ENCODE measurements around the gene PRODH2. TPM values are rescaled to one million over a fixed set of nuclear protein-coding genes. Genes with fewer than 3 reads are reported as not detected.
A peak's percentile ranks its signal among the peaks of the same experiment; 100 is the strongest.

The PRODH2 gene
- polyA plus RNA-seq, 6 donors from 2014 or later, result not detected

GRCh38 chr19:35753634-35754369 is 58.8 kb downstream of the PRODH2 start:
- Mint-ChIP-seq H3K36me3 (peaks cover 0 to 25% of the 10 kb centered on the region in 2 donors), H3K27ac (no peak overlapping the region), H3K4me3 (peak overlapping the region in 2 of 8 donors; percentile 23 to 49), H3K4me1 (peaks cover 35 to 42% (median 39%) of the 10 kb centered on the region in 3 donors), H3K27me3 (peaks cover 9 to 30% (median 25%) of the 10 kb centered on the region in 3 donors), H3K9me3 (peaks cover 0 to 1% (median 0%) of the 10 kb centered on the region in 7 donors)
- DNase-seq, result no peak
- no peak for ATAC-seq (ENCODE audit: low read depth in 2 of 2)

- Mint-ChIP-seq H3K4me3 (peak overlapping the region in 1 of 8 donors; percentile 49), H3K36me3 (peaks cover 0 to 25% of the 10 kb centered on the region in 2 donors), H3K27me3 (peaks cover 9 to 30% (median 25%) of the 10 kb centered on the region in 3 donors), H3K4me1 (peaks cover 41 to 44% (median 43%) of the 10 kb centered on the region in 3 donors), H3K27ac (no peak overlapping the region), H3K9me3 (peaks cover 0 to 1% (median 0%) of the 10 kb centered on the region in 7 donors)
- DNase-seq (no peak), ATAC-seq (ENCODE audit: low read depth in 2 of 2) (no peak)
Measured at GRCh38 chr19:35752746-35753350, 59.8 kb downstream of the PRODH2 start.

GRCh38 chr19:35751839-35752745 is 60.6 kb downstream of the PRODH2 start:
- DNase-seq (no peak), ATAC-seq (ENCODE audit: low read depth in 2 of 2) (no peak)
- no peak overlapping the region for H3K27ac Mint-ChIP-seq
- no peak overlapping the region for H3K4me3 Mint-ChIP-seq
- peaks cover 37 to 42% (median 39%) of the 10 kb centered on the region in 3 donors for H3K4me1 Mint-ChIP-seq
- peaks cover 9 to 29% (median 25%) of the 10 kb centered on the region in 3 donors for H3K27me3 Mint-ChIP-seq
- H3K36me3 Mint-ChIP-seq, result peaks cover 0 to 25% of the 10 kb centered on the region in 2 donors
- peaks cover 0 to 1% (median 0%) of the 10 kb centered on the region in 7 donors for H3K9me3 Mint-ChIP-seq

DNA sequence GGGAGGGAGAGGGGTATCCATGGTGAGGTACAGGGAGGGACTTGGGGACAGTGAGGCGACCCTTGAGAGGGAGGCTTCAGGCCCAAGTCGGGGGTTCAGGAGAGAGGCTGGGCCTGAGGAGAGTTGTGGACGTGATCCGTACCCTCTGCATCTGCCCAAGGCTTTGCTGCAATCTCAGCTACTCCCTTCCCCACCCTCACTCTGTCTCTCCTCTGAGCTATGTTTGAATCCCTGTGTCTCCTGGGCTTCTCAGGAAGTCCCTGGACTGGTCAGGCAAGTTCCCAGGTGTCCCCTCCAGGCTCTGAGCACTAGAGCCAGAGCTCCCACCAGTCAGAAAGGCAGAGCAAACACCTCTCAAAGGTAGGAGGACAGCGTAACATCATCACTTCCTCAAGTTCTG is 62.5 kb downstream of the PRODH2 start:
- ATAC-seq (ENCODE audit: low read depth in 2 of 2), result no peak
- H3K9me3 Mint-ChIP-seq, result peaks cover 0 to 3% (median 0%) of the 10 kb centered on the region in 7 donors
- H3K4me3 Mint-ChIP-seq, result peak overlapping the region in 7 of 8 donors; percentile 9 to 88 (median 42)
- H3K36me3 Mint-ChIP-seq, result peaks cover 0 to 23% of the 10 kb centered on the region in 2 donors
- peak overlapping the region in 4 of 6 donors; percentile 33 to 73 (median 50) for H3K27ac Mint-ChIP-seq
- DNase-seq, result no peak
- H3K27me3 Mint-ChIP-seq, result peaks cover 4 to 14% (median 13%) of the 10 kb centered on the region in 3 donors
- peaks cover 38 to 45% (median 41%) of the 10 kb centered on the region in 3 donors for H3K4me1 Mint-ChIP-seq

Other genes with a start within 250 kb of the PRODH2 start
- gene ATP4A, start 249.2 kb downstream of the PRODH2 start, polyA plus RNA-seq (ENCODE audit: low read depth in 6 of 6), result not detected
- not detected for gene PMIS2, start 226.7 kb downstream of the PRODH2 start, polyA plus RNA-seq (ENCODE audit: low read depth in 6 of 6)
- 1 to 10 TPM; 6.7 to 9.8 (median 8.6) TPM for gene HAUS5, start 200.1 kb downstream of the PRODH2 start, polyA plus RNA-seq (ENCODE audit: low read depth in 6 of 6)
- 10 to 100 TPM; 30.6 to 71.1 (median 50.9) TPM for gene RBM42, start 183.8 kb downstream of the PRODH2 start, polyA plus RNA-seq (ENCODE audit: low read depth in 6 of 6)
- gene ETV2, start 171.1 kb downstream of the PRODH2 start, polyA plus RNA-seq (ENCODE audit: low read depth in 6 of 6), result under 1 TPM in 1 of 6 donors, not detected in 5; 0.61 TPM
- gene COX6B1, start 164.5 kb downstream of the PRODH2 start, polyA plus RNA-seq (ENCODE audit: low read depth in 6 of 6), result 100 to 1,000 TPM; 623 to 732 (median 678) TPM
- gene UPK1A, start 146.3 kb downstream of the PRODH2 start, polyA plus RNA-seq (ENCODE audit: low read depth in 6 of 6), result not detected
- 1 to 10 TPM in 1 of 6 donors, under 1 TPM in 4, not detected in 1; 0.21 to 1.3 (median 0.70) TPM for gene ZBTB32, start 108.3 kb downstream of the PRODH2 start, polyA plus RNA-seq (ENCODE audit: low read depth in 6 of 6)
- 1 to 10 TPM in 2 of 6 donors, under 1 TPM in 4; 0.35 to 2.2 (median 0.76) TPM for gene KMT2B, start 94.8 kb downstream of the PRODH2 start, polyA plus RNA-seq (ENCODE audit: low read depth in 6 of 6)
- gene IGFLR1, start 70.4 kb downstream of the PRODH2 start, polyA plus RNA-seq (ENCODE audit: low read depth in 6 of 6), result 100 to 1,000 TPM; 114 to 195 (median 134) TPM
- gene U2AF1L4, start 67.4 kb downstream of the PRODH2 start, polyA plus RNA-seq (ENCODE audit: low read depth in 6 of 6), result 10 to 100 TPM; 26.1 to 41.0 (median 32.5) TPM
- 100 to 1,000 TPM in 2 of 6 donors, 10 to 100 TPM in 4; 82.4 to 105 (median 94.3) TPM for gene PSENEN, start 67.2 kb downstream of the PRODH2 start, polyA plus RNA-seq (ENCODE audit: low read depth in 6 of 6)
- 10 to 100 TPM in 3 of 6 donors, 1 to 10 TPM in 3; 8.1 to 17.9 (median 11.1) TPM for gene LIN37, start 64.3 kb downstream of the PRODH2 start, polyA plus RNA-seq (ENCODE audit: low read depth in 6 of 6)
- gene HSPB6, start 55.8 kb downstream of the PRODH2 start, polyA plus RNA-seq (ENCODE audit: low read depth in 6 of 6), result not detected
- gene PROSER3, start 54.7 kb downstream of the PRODH2 start, polyA plus RNA-seq (ENCODE audit: low read depth in 6 of 6), result 10 to 100 TPM in 1 of 6 donors, 1 to 10 TPM in 4, not detected in 1; 3.2 to 13.9 (median 9.0) TPM
- under 1 TPM in 1 of 6 donors, not detected in 5; 0.58 TPM for gene ARHGAP33, start 37.3 kb downstream of the PRODH2 start, polyA plus RNA-seq (ENCODE audit: low read depth in 6 of 6)
- gene NPHS1, start 39.7 kb upstream of the PRODH2 start, polyA plus RNA-seq (ENCODE audit: low read depth in 6 of 6), result not detected
- gene KIRREL2, start 44.1 kb upstream of the PRODH2 start, polyA plus RNA-seq (ENCODE audit: low read depth in 6 of 6), result not detected
- gene APLP1, start 55.7 kb upstream of the PRODH2 start, polyA plus RNA-seq (ENCODE audit: low read depth in 6 of 6), result not detected
- 10 to 100 TPM; 13.5 to 79.7 (median 55.3) TPM for gene NFKBID, start 87.7 kb upstream of the PRODH2 start, polyA plus RNA-seq (ENCODE audit: low read depth in 6 of 6)
- gene HCST, start 89.7 kb upstream of the PRODH2 start, polyA plus RNA-seq (ENCODE audit: low read depth in 6 of 6), result 10 to 100 TPM; 33.8 to 58.5 (median 47.5) TPM
- gene TYROBP, start 95.5 kb upstream of the PRODH2 start, polyA plus RNA-seq (ENCODE audit: low read depth in 6 of 6), result 10 to 100 TPM in 2 of 6 donors, 1 to 10 TPM in 4; 3.4 to 28.6 (median 8.3) TPM
- gene LRFN3, start 123.5 kb upstream of the PRODH2 start, polyA plus RNA-seq (ENCODE audit: low read depth in 6 of 6), result under 1 TPM in 3 of 6 donors, not detected in 3; 0.12 to 0.22 (median 0.14) TPM
- gene SDHAF1, start 182.3 kb upstream of the PRODH2 start, polyA plus RNA-seq (ENCODE audit: low read depth in 6 of 6), result 10 to 100 TPM; 30.0 to 58.0 (median 48.8) TPM
- under 1 TPM in 1 of 6 donors, not detected in 5; 0.24 TPM for gene SYNE4, start 196.0 kb upstream of the PRODH2 start, polyA plus RNA-seq (ENCODE audit: low read depth in 6 of 6)
- gene ALKBH6, start 201.4 kb upstream of the PRODH2 start, polyA plus RNA-seq (ENCODE audit: low read depth in 6 of 6), result 10 to 100 TPM; 13.7 to 28.9 (median 19.1) TPM
- gene CLIP3, start 220.0 kb upstream of the PRODH2 start, polyA plus RNA-seq (ENCODE audit: low read depth in 6 of 6), result 1 to 10 TPM in 1 of 6 donors, not detected in 5; 1.8 TPM
- 1 to 10 TPM; 1.4 to 7.3 (median 3.6) TPM for gene THAP8, start 241.4 kb upstream of the PRODH2 start, polyA plus RNA-seq (ENCODE audit: low read depth in 6 of 6)
- gene WDR62, start 242.1 kb upstream of the PRODH2 start, polyA plus RNA-seq (ENCODE audit: low read depth in 6 of 6), result under 1 TPM in 2 of 6 donors, not detected in 4; 0.07 to 0.25 TPM